Posterior cingulate gyrus (tissue), 11 donors: ENCODE data around the gene GTSE1.
"Not testable (repeated sequence)": the region's sequence is repeated elsewhere in the genome, so short reads cannot be mapped to it uniquely, and the experiment has no call there.

Source experiments
- DNase-seq, 10 donors: peaks; one replicate each; pipeline versions ENCODE4 v3.0.0 to v3.0.0-alpha.2; 2020 to 2021; ENCODE audit warnings: mixed read lengths in 3 of 10
- intact Hi-C: fragments of 100-400 bp; cut with DNase I; formaldehyde crosslinking; loops from one replicate; pipeline ENCODE4 v1.15.1; 2023

GTSE1 gene

GRCh38 chr22:46290843-46291785, 5.6 kb upstream of the GTSE1 start:
- intact Hi-C loops = no loop called here
- peak in 3 of 10 donors; percentile 39 to 81 (median 58) for DNase-seq

GRCh38 chr22:46292173-46292572, 4.5 kb upstream of the GTSE1 start:
- intact Hi-C loops = no loop called here
- no peak for DNase-seq

GRCh38 chr22:46292732-46293131, 3.9 kb upstream of the GTSE1 start:
- peak in 3 of 10 donors; percentile 55 to 78 (median 73) for DNase-seq
- intact Hi-C loops = no loop called here

GRCh38 chr22:46293577-46294260, 3.0 kb upstream of the GTSE1 start:
- intact Hi-C loops = no loop called here

GRCh38 chr22:46294784-46295183, 1.9 kb upstream of the GTSE1 start:
- peak in 3 of 10 donors; percentile 45 to 70 (median 47) for DNase-seq
- intact Hi-C loops = loop anchor here (5.0 kb wide), 2 partner anchors 38 to 172 kb away; no protein-coding TSS in a partner anchor

More at GRCh38 chr22:46293577-46294260, 3.0 kb upstream of the GTSE1 start:
- peak; percentile 28 to 95 (median 59) for DNase-seq

DNA sequence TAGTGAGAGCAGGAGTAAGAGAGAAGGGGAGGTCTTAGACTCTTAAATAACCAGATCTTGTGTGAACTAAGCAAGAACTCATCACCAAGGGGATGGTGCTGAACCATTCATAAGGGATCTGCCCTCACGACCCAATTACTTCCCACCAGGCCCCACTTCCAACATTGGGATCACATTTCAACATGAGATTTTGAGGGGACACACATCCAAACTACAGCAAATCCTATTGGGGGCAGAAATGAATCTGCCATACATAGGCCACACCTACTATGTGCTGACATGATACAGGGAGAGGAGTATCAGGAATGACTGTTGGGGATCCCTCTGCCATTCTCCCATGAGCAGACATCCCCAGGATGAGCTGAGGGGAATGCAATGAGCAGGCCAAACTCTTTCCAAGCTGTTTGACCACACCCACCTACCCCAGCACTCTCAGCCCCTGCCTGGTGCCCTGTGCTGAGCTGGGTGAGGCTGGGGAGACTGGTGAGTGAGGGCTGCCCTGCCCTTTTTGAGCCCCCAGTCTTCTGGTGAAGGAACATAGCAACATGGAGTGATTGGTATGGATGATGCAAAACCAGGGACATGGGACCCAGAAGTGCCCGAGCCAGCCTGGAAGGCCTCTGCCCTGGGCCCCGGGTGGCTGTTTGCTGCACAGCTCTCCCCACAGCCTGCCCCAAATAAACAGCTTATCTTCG, 1.2 kb upstream of the GTSE1 start:
- DNase-seq = peak in 3 of 10 donors; percentile 44 to 66 (median 51)
- intact Hi-C loops = loop anchor here (5.0 kb wide), 2 partner anchors 37 to 173 kb away; no protein-coding TSS in a partner anchor

DNA sequence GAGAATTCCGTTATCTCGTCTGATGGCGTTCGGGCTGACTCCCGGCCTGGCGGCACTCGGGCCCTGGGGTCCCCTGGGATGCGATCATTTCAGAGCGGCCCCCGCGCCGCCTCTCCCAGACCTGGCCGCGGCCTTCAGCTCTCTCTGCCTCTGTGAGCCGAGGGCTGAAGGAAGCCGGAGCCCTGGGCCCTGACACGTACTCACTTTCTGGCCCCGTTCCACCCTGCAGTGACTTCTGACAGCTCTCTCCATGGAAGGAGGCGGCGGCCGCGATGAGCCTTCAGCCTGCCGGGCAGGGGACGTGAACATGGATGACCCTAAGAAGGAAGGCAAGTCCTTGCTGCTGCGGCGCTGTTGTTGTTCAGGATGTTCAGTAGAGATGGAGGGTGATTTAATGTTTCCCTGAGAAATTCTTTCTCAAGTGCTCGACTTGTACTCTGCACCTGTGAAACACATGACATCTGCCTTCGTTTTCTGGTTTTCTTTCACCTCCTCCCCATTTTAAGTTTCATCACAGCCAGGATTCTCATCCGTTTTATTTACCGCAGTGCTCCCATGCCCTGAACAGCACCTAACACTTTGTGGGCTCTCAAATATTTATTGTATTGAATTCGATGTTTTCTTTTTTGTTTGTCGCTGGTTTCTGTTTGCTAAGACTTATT, 612 bp downstream of the GTSE1 start:
- DNase-seq = peak in 1 of 10 donors; percentile 86

GRCh38 chr22:46299101-46299500, 2.4 kb downstream of the GTSE1 start:
- intact Hi-C loops = loop anchor here (5.0 kb wide), 2 partner anchors 33 to 177 kb away; no protein-coding TSS in a partner anchor
- DNase-seq = peak in 3 of 10 donors; percentile 40 to 70 (median 64)

More for the DNA sequence above, 612 bp downstream of the GTSE1 start:
- intact Hi-C loops = loop anchor here (5.0 kb wide), 2 partner anchors 35 to 175 kb away; no protein-coding TSS in a partner anchor

- DNase-seq = peak in 2 of 10 donors; percentile 25 to 55
- intact Hi-C loops = no loop called here
Measured at GRCh38 chr22:46300491-46300890, 3.8 kb downstream of the GTSE1 start.

- intact Hi-C loops = no loop called here
Measured at GRCh38 chr22:46303347-46303965, 6.8 kb downstream of the GTSE1 start.

DNA sequence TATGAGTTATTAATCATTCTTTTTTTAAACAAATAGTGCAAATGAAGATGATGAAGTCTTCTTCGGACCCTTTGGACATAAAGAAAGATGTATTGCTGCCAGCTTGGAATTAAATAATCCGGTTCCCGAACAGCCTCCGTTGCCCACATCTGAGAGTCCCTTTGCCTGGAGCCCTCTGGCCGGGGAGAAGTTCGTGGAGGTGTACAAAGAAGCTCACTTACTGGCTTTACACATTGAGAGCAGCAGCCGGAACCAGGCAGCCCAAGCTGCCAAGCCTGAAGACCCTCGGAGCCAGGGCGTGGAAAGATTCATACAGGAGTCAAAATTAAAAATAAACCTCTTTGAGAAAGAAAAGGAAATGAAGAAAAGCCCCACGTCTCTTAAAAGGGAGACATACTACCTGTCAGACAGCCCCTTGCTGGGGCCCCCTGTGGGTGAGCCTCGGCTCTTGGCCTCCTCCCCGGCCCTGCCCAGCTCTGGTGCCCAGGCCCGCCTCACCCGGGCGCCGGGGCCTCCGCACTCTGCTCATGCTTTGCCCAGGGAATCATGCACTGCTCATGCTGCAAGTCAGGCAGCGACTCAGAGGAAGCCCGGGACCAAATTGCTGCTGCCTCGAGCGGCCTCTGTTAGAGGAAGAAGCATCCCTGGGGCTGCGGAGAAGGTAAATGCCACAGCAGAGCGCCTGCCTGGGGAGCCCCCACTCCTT, 11.8 kb downstream of the GTSE1 start:
- intact Hi-C loops = no loop called here
- peak in 3 of 10 donors; percentile 29 to 76 (median 52) for DNase-seq

More at GRCh38 chr22:46303347-46303965, 6.8 kb downstream of the GTSE1 start:
- no peak for DNase-seq

DNA sequence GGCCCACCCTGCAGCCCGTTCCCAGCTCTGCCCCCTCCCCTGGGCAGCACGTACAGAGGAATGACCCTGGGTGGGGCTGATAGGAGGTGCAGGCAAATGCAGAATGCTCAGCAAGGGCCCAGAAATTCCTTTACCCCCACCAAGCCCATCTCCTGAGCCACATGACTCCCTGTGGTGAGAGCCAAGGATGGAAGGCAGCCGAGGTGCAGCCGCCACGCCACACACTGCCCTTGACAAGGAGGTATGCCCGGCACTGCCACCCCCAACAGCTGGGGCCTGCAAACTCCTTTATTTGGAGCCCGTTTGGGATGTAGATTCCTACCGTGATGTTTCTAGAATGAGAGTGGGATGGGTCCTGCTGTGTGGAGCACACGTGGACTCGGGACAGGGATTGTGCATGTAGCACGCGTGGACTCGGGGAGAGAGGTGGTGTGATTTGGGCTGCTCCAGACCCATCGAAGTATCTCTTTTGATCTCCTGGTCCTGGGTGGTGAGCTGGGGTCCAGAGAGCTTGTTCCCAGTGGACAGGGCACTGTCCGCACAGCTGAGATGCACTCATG, 12.9 kb downstream of the GTSE1 start:
- intact Hi-C loops = no loop called here
- DNase-seq = peak in 2 of 10 donors; percentile 39 to 63

- DNase-seq = peak in 2 of 10 donors; percentile 49 to 67
- intact Hi-C loops = no loop called here
Measured at GRCh38 chr22:46312056-46312455, 15.4 kb downstream of the GTSE1 start.

DNA sequence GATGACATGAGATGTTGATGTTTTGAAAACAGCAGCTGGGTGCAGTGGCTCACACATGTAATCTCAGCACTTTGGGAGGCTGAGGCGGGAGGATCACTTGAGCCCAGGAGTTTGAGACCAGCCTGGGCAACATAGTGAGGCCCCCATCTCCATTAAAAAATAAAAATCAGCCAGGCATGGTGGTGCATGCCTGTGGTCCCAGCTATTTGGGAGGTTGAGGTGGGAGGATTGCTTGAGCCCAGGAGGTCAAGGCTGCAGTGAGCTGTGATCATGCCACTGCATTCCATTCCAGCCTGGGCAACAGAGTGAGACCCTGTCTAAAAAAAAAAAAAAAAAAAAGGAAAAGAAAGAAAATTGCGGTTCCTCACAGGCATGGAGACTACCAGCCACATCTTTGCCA, 16.2 kb downstream of the GTSE1 start:
- DNase-seq = peak in 2 of 10 donors; percentile 10 to 21
- intact Hi-C loops = not testable (repeated sequence)

- intact Hi-C loops = loop anchor here (5.0 kb wide), 1 partner anchor 324 kb away; no protein-coding TSS in a partner anchor
- peak in 1 of 10 donors; percentile 42 for DNase-seq
Measured at GRCh38 chr22:46315976-46316375, 19.3 kb downstream of the GTSE1 start.

DNA sequence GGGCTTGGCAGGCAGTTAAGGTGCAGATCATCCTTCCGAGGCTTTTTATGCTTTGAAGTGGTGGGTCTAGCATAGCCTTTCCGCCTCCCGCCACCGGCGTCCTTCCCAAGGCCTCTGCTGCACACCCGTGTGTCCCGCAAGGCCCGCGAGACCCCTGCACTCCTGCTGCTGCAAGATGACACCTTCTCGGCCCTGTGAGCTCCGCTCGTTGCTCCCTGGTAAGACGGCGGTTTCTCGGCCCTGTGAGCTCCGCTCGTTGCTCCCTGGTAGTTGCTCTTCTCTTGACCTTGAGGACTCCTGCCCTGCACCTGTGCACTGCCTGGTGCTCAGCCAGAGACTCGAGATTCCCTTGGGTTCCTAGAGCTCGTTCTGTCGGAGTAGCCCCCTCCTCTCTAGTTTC, 21.0 kb downstream of the GTSE1 start:
- peak in 1 of 10 donors; percentile 61 for DNase-seq
- intact Hi-C loops = loop anchor here (5.0 kb wide), 1 partner anchor 325 kb away; no protein-coding TSS in a partner anchor

DNA sequence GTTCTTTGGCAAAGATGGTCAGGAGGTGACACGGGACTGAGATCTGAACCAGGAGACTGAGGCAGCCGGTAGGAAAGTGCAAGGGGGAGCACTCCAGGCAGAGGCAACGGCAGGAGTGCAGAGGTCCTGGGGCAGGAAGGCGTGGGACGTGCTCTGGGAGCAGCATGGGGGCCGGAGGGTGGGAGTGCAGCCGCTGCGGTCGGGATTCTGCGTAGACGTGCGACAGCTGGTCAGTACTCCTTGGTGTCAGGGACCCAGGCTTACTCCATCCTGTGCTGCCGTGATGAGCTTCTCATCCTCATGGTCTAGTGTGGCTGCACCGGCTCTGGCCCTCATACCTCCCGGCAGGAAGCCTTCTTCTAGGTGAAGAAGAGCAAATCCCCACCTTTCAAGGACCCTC, 21.9 kb downstream of the GTSE1 start:
- peak in 1 of 10 donors; percentile 79 for DNase-seq
- intact Hi-C loops = loop anchor here (5.0 kb wide), 1 partner anchor 326 kb away; no protein-coding TSS in a partner anchor

GRCh38 chr22:46319319-46319718, 22.6 kb downstream of the GTSE1 start:
- intact Hi-C loops = loop anchor here (5.0 kb wide), 1 partner anchor 327 kb away; no protein-coding TSS in a partner anchor
- peak in 1 of 10 donors; percentile 81 for DNase-seq
